HG03442 (cell line): ENCODE measurements around the gene NAXE.
"Not testable (repeated sequence)": the region's sequence is repeated elsewhere in the genome, so short reads cannot be mapped to it uniquely, and the experiment has no call there.

Experiments
- ATAC-seq: cut with Tn5 transposase; IDR thresholded peaks from one replicate; pipeline ENCODE4 v1.9.1; 2021; ENCODE audit warnings: mild to moderate bottlenecking, moderate library complexity; ENCODE audit not compliant: unreplicated experiment

NAXE gene

DNA sequence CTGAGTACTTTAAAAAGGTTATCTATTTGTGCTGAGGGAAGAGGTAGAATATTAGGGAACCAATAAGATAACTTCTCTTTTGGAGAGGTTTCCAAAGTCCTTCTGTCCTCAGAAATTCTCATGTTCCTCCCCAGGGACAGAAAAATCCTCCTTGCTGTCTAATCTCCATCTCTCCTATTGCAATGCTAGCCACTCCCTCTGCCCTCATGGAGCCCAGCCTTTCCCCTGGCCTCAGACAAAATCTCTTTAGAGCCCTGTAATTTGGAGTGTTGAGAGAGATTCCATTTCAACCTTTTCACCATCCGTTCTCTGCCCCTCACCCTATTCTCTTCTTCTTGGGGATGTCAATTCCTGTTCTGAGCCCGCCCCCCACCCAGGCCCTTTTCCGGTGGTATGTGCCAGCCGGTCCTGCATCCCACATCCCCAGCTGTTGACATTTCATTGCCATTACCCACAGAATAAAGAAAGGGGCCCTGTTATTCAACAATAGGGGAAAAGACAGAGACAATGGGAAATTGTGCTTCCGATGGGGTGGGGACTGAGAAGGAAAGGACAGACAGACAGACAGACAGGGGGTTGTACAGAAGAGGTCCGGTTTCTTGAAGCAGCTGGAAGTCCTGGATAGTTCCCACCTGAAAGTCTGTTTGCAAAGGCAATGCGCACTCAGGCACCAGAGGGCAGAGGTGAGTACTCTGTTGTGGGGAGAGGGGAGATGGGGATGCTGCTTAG lies 27.4 kb downstream of the NAXE start, which contains the start of gene HAPLN2:
Gene HAPLN2, plus strand, starts transcription at position 563 of the 729 bp plus-strand sequence. CDS start 4,076 bp downstream, outside the sequence.
- no peak for ATAC-seq

DNA sequence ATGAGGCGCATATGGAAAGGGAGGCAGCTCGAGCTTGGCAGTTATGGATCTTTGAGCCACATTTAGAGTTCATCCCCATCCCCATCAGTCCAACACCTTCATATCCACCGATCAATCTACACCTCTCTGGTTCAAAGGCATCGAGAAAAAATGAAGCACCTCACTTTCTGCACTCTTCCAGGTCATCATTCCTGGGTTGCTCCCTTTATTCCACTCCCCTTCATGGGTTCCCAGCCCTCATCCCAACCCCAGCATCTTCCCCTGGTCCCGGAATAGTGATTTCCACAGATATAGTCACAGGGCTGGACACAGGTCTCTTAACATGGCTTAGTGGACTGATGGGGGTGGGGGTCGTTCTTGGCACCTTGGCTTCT lies 28.0 kb downstream of the NAXE start:
- no peak for ATAC-seq

- no peak for ATAC-seq
These were observed 31.2 kb downstream of the NAXE start for GRCh38 chr1:156622581-156623297.

- ATAC-seq, result no peak
These were observed 32.6 kb downstream of the NAXE start for GRCh38 chr1:156623946-156624813.

DNA sequence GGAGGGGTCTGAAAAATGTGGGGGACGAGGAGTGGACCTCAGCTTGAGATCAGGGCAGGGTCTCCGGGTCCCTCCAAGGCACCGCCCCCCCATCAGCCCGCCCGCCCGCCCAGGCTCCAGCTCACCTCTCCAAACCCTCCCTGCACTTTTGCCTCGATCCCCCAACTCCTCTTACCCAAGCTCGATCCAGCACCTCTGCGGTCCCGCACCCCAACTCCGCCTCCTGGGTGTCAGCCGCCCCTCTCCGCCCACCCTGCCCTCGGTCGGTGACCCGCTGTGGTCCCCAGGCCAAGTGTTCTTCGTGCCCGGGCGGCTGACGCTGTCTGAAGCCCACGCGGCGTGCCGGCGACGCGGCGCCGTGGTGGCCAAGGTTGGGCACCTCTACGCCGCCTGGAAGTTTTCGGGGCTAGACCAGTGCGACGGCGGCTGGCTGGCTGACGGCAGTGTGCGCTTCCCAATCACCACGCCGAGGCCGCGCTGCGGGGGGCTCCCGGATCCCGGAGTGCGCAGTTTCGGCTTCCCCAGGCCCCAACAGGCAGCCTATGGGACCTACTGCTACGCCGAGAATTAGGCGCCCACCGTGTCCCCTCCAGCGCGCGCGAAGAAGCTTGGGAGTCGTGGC lies 33.3 kb downstream of the NAXE start:
- no peak for ATAC-seq

- no peak for ATAC-seq
These were observed 34.0 kb downstream of the NAXE start for GRCh38 chr1:156625436-156626078.

DNA sequence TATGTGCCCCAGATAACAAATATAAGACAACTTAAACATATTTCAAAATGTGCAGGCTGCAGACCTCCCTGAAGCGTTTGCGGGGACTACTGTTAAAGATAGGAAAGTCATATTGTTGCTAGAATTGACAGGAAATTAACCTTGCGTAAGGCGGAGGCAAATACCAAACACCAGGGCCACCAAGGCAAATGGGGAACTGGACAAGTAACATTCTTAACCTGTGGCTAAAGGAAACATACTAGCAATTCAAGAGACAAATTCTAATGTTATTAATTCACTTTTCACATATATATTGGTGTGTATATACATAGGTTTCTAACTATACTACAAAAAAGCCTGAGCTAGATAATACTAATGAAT lies 34.5 kb downstream of the NAXE start:
- ATAC-seq, result no peak

DNA sequence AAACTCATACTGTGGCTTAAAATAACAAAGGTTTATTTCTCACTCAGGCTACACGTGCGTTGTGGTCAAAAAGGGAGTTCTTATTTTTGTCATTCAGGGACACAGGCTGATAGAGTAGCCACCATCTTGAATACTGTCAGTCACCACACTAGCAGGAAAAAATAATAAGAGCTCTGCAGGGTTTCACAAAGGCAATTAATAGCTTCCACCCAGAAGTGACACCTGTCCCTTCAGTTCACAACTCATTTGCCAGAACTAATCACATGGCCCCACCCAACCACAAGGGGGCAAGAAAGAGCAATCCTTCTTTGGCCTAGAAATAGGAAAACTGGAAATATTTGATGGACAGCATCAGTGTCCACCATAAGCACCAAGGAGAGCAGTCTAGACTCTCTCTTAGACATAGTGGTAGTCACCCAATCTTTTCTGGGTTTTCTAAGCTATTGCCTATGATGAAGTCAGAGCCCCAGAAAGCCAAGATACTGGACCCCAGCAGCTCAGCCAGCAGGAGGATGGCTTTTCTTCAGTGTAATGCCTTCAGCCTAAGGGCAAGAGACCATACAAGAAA lies 35.8 kb downstream of the NAXE start:
- ATAC-seq, result no peak

DNA sequence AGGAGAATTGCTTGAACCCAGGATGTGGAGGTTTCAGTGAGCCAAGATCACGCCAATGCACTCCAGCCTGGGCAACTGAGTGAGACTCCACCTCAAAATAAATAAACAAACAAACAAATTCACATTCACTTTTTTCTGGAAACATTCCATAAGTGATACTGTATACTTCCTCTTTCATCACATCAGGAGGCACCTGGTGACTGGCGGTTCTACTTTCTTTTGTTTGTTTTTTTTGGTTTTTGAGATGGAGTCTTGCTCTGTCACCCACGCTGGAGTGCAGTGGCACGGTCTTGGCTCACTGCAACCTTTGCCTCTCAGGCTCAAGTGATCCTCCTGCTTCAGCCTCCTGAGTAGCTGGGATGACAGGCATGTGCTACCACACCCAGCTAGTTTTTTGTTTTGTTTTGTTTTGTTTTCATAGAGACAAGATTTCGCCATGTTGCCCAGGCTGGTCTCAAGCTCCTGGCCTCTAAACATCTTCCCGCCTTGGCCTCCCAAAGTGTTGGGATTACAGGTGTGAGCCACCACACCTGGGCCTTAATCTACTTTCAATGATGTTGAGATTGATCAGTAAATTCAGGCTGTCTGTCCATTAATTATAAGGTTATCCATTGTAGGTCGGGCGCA lies 38.4 kb downstream of the NAXE start:
- no peak for ATAC-seq

DNA sequence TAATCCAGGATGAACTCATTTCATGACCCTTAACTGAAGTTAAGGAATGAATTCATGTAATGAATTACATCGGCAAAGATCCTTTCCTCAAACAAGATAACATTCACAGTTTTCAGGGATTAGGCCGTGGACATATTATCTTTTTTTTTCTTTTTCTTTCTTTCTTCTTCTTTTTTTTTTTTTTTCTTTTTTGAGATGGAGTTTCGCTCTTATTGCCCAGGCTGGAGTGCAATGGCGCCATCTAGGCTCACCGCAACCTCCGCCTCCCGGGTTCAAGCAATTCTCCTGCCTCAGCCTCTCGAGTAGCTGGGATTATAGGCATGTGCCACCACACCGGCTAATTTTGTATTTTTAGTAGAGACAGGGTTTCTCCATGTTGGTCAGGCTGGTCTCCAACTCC lies 39.6 kb downstream of the NAXE start:
- not testable (repeated sequence) for ATAC-seq

DNA sequence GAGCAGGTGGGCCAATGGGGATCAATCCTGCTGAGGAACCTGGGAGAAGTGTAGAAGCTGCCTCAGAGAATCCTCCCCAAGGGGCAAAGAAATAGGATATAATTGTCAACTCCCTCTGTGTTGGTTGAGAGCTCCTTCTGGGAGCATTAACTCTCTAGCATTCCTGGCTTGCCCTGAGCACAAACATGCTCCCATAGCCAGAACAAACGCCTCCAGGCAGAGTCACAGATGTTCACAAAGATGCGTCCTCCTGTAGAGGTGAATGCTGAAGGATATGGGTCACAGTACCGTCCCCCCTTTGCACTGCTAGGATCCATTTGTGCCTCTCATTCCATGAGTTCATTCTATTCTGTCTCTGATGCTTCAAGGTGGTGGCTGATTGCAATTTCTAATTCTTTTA lies 40.8 kb downstream of the NAXE start:
- no peak for ATAC-seq

DNA sequence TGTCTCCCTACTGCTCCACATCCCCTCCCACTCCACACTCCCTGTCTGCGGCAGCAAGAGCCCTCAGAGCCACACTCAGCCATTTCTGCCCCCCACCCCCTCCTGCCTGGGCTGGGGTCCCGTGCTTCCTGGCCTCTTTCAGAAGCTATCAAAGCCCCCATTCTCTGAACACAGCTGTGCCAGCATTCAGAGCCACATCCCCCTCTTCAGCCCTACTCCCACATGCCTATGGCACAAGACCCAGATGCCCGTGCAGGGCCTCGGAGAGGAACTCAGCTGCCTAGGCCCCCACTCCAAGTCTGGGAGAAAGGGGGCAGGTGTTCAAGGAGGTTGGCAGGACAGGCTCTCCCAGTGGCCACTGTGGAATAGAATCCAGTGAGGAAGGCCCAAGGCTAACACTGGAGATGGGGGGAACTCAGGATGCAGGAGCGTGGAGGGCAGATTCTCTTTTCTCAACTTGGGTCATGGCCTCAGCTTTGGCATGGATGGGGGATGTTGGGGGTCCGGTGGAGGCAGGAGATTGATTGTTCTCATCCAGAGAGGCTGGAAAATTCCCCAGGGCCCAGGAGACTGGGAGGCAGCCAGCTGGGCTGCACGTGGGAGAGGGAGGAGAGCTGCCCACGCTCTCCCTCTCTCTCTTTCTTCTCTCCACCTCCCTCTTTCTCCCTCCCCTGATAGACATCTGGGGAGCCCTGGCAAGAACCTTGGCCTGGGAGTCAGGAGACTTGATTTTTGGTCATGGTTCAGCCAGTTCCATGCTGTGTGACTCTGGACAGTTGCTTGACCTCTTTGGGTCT lies 46.8 kb downstream of the NAXE start:
- ATAC-seq, result no peak

- no peak for ATAC-seq
These were observed 48.1 kb downstream of the NAXE start for GRCh38 chr1:156639601-156640101.

GRCh38 chr1:156640842-156641706 lies 49.5 kb downstream of the NAXE start:
- ATAC-seq, result no peak

GRCh38 chr1:156641761-156642264 lies 50.2 kb downstream of the NAXE start, which contains the start of gene BCAN:
TSS of gene BCAN (plus strand) at chr1:156642117. CDS start at chr1:156646055, 3,938 bp downstream.
- ATAC-seq, result no peak

DNA sequence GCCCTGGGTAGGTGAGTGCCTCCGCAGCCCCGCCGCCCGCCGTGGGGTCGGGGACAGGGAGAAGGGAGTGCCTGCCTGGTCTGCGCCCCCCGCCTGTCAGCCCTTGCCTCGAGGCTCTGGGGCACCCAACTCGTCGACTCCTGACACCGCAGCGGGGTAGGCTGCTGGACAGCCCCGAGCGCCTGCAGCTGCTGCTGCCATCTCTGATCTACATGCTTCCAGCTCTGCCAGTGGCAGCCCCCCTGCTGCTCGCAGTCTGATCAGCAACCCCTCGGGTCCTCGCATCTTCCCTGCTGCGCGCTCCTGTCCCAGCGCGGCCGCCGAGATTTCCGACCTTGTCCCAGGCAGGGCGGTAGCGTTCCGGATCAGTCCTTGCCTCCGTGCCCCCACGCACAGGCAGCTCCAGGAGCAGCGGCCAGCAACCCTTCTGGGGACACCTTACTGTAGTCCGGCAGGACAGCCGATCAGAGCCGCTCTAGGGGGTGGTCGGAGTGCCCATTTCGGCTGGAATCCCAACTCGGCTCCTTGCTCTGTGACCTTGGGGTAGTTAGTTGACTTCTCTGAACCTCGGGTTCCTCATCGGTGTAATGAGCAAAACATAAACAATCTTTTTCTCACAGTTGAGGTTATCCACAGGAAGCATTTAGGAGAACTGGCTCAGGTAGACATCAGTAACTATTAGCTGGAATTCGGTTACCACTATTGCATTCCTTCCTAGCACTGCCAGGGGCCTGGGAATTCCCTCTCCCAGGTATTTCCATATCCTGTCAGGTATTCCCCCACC lies 50.9 kb downstream of the NAXE start:
- ATAC-seq, result no peak
